Brain microvascular endothelial cell (primary cell): ENCODE measurements around the gene CUL3.
"Not testable (repeated sequence)": the region's sequence is repeated elsewhere in the genome, so short reads cannot be mapped to it uniquely, and the experiment has no call there.

Experiments used
- DNase-seq: peaks from one replicate; pipeline ENCODE4 v3.0.0-alpha.2; 2020
- H3K27ac ChIP-seq: fragments of 250-450 bp; sonication (Bioruptor Pico); 2 replicates; pipeline ENCODE4 v1.5.1; 2020; ENCODE audit warnings: mild to moderate bottlenecking, moderate library complexity
- H3K27me3 ChIP-seq: fragments of 250-450 bp; sonication (Bioruptor Pico); replicated peaks from 2 replicates; pipeline ENCODE4 v1.5.1; 2020; ENCODE audit warnings: mild to moderate bottlenecking
- H3K36me3 ChIP-seq: fragments of 250-450 bp; sonication (Bioruptor Pico); replicated peaks from 2 replicates; pipeline ENCODE4 v1.5.1; 2020; ENCODE audit warnings: mild to moderate bottlenecking
- H3K4me3 ChIP-seq: 2 replicates; pipeline ENCODE4 v1.5.1; 2011; ENCODE audit warnings: low read depth, mild to moderate bottlenecking, control low read depth, low read length, moderate library complexity
- in situ Hi-C: cut with HindIII; loops from 2 replicates; pipeline ENCODE4 v1.10.0; 2017; ENCODE audit warnings: low sequenced_read_pairs, low pct_ligation_motif_present
- TF ChIP-seq, protein P1 (sequence below): IDR thresholded peaks from 2 replicates; pipeline ENCODE4 v1.5.1; 2011; ENCODE audit warnings: low read depth, mild to moderate bottlenecking, moderate library complexity, low read length, control low read depth, inconsistent platforms; ENCODE audit errors: missing control alignments

The CUL3 gene

GRCh38 chr2:224584111-224584784, 915 bp downstream of the CUL3 start:
- Histone ChIP-seq H3K4me3 (peak overlapping the region; percentile 85), H3K27me3 (no peaks in the 10 kb centered on the region), H3K27ac (peak overlapping the region; percentile 81), H3K36me3 (no peaks in the 10 kb centered on the region)
- TF ChIP-seq, protein P1, sequence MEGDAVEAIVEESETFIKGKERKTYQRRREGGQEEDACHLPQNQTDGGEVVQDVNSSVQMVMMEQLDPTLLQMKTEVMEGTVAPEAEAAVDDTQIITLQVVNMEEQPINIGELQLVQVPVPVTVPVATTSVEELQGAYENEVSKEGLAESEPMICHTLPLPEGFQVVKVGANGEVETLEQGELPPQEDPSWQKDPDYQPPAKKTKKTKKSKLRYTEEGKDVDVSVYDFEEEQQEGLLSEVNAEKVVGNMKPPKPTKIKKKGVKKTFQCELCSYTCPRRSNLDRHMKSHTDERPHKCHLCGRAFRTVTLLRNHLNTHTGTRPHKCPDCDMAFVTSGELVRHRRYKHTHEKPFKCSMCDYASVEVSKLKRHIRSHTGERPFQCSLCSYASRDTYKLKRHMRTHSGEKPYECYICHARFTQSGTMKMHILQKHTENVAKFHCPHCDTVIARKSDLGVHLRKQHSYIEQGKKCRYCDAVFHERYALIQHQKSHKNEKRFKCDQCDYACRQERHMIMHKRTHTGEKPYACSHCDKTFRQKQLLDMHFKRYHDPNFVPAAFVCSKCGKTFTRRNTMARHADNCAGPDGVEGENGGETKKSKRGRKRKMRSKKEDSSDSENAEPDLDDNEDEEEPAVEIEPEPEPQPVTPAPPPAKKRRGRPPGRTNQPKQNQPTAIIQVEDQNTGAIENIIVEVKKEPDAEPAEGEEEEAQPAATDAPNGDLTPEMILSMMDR: no peak
- in situ Hi-C loops: no loop called here
- peak; percentile 30 for DNase-seq

- H3K4me3 ChIP-seq: peak overlapping the region; percentile 85
- in situ Hi-C loops, H3K27me3 ChIP-seq, DNase-seq, H3K36me3 ChIP-seq, H3K27ac ChIP-seq: not testable (repeated sequence)
Measured at GRCh38 chr2:224583033-224583432, 2.1 kb downstream of the CUL3 start.

- Histone ChIP-seq H3K27me3 (no peaks in the 10 kb centered on the region), H3K36me3 (no peaks in the 10 kb centered on the region), H3K4me3 (no peak overlapping the region), H3K27ac (no peak overlapping the region)
- TF ChIP-seq, protein P1: no peak
- in situ Hi-C loops: no loop called here
- no peak for DNase-seq
Measured at GRCh38 chr2:224580248-224580647, 4.9 kb downstream of the CUL3 start.

DNA sequence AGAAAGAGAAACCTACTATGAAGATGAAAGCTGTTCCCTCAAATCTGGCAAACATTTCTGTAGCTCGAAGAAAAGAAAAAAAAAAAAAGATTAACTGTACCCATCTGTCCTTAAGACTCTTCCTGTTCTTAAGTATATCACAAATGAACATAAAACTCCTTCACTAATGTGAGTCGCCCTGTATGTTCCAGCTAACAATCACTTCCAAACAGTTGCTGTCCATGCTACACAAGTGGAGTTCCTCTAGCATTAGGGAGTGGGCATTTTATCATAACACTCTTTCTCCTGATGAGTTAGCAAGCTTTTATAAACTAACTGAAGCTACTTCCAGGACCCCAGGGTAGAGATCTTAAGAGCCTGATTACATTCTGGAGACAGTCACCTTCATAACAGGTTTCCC, 5.8 kb downstream of the CUL3 start:
- no peaks in the 10 kb centered on the region for H3K36me3 ChIP-seq
- TF ChIP-seq, protein P1: no peak
- H3K4me3 ChIP-seq: no peak overlapping the region

GRCh38 chr2:224577541-224577940, 7.6 kb downstream of the CUL3 start:
- Histone ChIP-seq H3K27ac (no peak overlapping the region), H3K27me3 (no peaks in the 10 kb centered on the region), H3K4me3 (no peak overlapping the region), H3K36me3 (no peaks in the 10 kb centered on the region)
- TF ChIP-seq, protein P1: no peak
- in situ Hi-C loops: no loop called here
- no peak for DNase-seq

More for the DNA sequence above, 5.8 kb downstream of the CUL3 start:
- H3K27me3 ChIP-seq: no peaks in the 10 kb centered on the region
- no peak overlapping the region for H3K27ac ChIP-seq
- in situ Hi-C loops: no loop called here
- DNase-seq: no peak

DNA sequence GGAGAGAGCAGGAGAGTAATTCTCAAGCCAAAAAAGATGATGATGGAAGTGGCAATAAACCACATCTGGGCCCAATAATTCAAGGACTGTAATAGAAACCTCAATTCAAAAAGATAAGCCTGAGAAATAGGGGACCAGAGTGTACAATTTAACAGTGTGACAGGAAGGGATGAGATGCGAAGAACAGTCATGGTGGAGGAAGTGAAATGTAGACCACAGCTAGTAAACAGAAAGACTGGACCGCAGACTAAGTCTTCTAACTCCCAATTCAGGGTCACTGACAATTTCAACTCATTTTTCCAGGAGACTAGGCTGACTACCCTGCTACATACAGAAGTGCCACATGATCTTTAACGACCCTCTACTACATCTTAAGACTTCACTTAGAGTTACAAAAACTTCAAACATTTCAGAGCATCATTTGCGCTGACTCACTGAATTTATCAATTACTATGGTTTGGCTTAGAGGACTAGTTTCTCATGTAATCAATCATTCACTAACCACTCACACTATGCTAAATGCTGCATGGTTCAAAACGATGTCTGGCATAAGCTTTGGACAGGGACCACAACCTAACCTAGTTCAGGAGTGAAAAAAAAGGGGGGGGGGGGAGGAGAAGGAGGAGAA, 9.0 kb downstream of the CUL3 start:
- H3K4me3 ChIP-seq: no peak overlapping the region
- no peaks in the 10 kb centered on the region for H3K36me3 ChIP-seq
- DNase-seq: no peak
- H3K27me3 ChIP-seq: no peaks in the 10 kb centered on the region
- TF ChIP-seq, protein P1: no peak
- in situ Hi-C loops: no loop called here
- no peak overlapping the region for H3K27ac ChIP-seq
